ENCODE data around the gene ADCK1. TPM values are rescaled to one million over a fixed set of nuclear protein-coding genes. Genes with fewer than 3 reads are reported as not detected.
A peak's percentile ranks its signal among the peaks of the same experiment; 100 is the strongest.

The ADCK1 gene
- total RNA-seq, 1 experiment from 2014 or later, result 5.7 TPM

DNA sequence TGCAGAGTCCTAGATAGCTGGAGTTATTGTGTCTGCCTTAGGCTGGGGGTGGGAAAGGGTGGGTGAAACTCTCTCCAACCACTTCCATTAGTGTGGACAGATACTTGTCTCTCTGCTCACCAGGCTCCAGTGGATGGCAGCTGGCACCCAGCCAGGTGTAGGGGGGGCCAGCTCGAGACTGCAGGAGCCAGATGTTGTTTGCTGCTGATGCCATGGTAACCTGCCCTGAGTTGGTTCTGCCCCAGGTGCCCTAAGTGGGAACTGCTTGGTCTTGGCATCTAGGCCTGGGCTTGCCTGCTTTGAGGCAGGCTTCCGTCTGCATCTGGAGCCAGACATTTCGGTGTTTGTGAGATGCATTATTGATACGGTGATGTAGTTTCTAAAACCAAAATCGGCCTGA lies 82.2 kb downstream of the ADCK1 start:
- DNase-seq, result peak; percentile 7
- ChIA-PET CTCF (no interaction called here), POLR2A (ENCODE audit: unreplicated experiment) (no interaction called here)
- TF ChIP-seq EZH2 (IDR thresholded peaks at IDR 0.05; ENCODE audit: low read length, unreplicated experiment), result no peak
- TF ChIP-seq EZH2phosphoT487 (IDR thresholded peaks at IDR 0.05; ENCODE audit: borderline replicate concordance, low read length), result no peak
- TF ChIP-seq, protein P1, sequence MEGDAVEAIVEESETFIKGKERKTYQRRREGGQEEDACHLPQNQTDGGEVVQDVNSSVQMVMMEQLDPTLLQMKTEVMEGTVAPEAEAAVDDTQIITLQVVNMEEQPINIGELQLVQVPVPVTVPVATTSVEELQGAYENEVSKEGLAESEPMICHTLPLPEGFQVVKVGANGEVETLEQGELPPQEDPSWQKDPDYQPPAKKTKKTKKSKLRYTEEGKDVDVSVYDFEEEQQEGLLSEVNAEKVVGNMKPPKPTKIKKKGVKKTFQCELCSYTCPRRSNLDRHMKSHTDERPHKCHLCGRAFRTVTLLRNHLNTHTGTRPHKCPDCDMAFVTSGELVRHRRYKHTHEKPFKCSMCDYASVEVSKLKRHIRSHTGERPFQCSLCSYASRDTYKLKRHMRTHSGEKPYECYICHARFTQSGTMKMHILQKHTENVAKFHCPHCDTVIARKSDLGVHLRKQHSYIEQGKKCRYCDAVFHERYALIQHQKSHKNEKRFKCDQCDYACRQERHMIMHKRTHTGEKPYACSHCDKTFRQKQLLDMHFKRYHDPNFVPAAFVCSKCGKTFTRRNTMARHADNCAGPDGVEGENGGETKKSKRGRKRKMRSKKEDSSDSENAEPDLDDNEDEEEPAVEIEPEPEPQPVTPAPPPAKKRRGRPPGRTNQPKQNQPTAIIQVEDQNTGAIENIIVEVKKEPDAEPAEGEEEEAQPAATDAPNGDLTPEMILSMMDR (conservative IDR thresholded peaks at IDR 0.05; ENCODE audit: low read depth, low read length), result no peak
- Histone ChIP-seq H3K4me3 (ENCODE audit: low read length) (no peak overlapping the region), H3K9ac (ENCODE audit: low read length) (no peak overlapping the region), H3K4me2 (ENCODE audit: low read length) (no peak overlapping the region), H4K20me1 (ENCODE audit: low read length) (no peaks in the 10 kb centered on the region), H3K27ac (ENCODE audit: low read length) (no peak overlapping the region), H3K9me2 (replicated peaks; ENCODE audit: low read length) (no peaks in the 10 kb centered on the region), H3K36me3 (ENCODE audit: low read depth, low read length) (no peaks in the 10 kb centered on the region), H2AFZ (ENCODE audit: low read length) (no peak overlapping the region), H3F3A (ENCODE audit: low read length, unreplicated experiment) (no peaks in the 10 kb centered on the region), H3K27me3 (ENCODE audit: low read length) (no peaks in the 10 kb centered on the region), H3K4me1 (ENCODE audit: insufficient read depth, low read length) (no peaks in the 10 kb centered on the region), H3K9me3 (ENCODE audit: low read length) (no peaks in the 10 kb centered on the region), H3K79me2 (ENCODE audit: low read length) (no peaks in the 10 kb centered on the region)
- intact Hi-C loops (cut with micrococcal nuclease), result no loop called here
- BruUV-seq (replicated peaks), result no TSS peak
- no peak for ATAC-seq

DNA sequence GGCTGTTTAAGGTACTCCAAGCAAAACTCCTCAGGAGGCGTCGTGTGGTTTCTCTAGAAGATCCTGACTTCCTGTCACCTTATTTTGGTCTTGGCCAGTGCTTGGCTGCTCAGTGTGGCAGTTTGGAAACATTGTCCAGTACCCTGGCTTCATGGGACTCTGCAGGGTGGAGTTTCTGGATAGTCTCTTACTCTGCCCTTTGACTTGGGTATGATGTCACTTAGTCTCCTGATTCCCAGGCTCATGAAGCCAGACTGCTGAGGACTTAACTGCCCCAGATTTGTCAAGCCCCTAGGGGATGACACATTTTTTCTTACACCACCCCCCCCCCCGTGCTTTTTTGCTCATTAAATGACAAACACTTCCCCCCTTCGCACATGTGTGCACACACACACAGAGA lies 82.7 kb downstream of the ADCK1 start:
- Histone ChIP-seq H3K36me3 (ENCODE audit: low read depth, low read length) (no peaks in the 10 kb centered on the region), H3K9ac (ENCODE audit: low read length) (no peak overlapping the region), H3K4me1 (ENCODE audit: insufficient read depth, low read length) (no peaks in the 10 kb centered on the region), H3K9me3 (ENCODE audit: low read length) (no peaks in the 10 kb centered on the region), H4K20me1 (ENCODE audit: low read length) (no peaks in the 10 kb centered on the region), H3K9me2 (replicated peaks; ENCODE audit: low read length) (no peaks in the 10 kb centered on the region), H3K27ac (ENCODE audit: low read length) (no peak overlapping the region), H3K4me3 (ENCODE audit: low read length) (no peak overlapping the region), H3K4me2 (ENCODE audit: low read length) (no peak overlapping the region), H3K27me3 (ENCODE audit: low read length) (no peaks in the 10 kb centered on the region), H3K79me2 (ENCODE audit: low read length) (no peaks in the 10 kb centered on the region), H2AFZ (ENCODE audit: low read length) (no peak overlapping the region), H3F3A (ENCODE audit: low read length, unreplicated experiment) (no peaks in the 10 kb centered on the region)
- DNase-seq (no peak), ATAC-seq (no peak)
- intact Hi-C loops (cut with micrococcal nuclease), result no loop called here
- TF ChIP-seq EZH2 (IDR thresholded peaks at IDR 0.05; ENCODE audit: low read length, unreplicated experiment), result no peak
- TF ChIP-seq, protein P1 (conservative IDR thresholded peaks at IDR 0.05; ENCODE audit: low read depth, low read length), result no peak
- BruUV-seq (replicated peaks), result no TSS peak
- CTCF ChIA-PET, result no interaction called here
- POLR2A ChIA-PET (ENCODE audit: unreplicated experiment), result no interaction called here

DNA sequence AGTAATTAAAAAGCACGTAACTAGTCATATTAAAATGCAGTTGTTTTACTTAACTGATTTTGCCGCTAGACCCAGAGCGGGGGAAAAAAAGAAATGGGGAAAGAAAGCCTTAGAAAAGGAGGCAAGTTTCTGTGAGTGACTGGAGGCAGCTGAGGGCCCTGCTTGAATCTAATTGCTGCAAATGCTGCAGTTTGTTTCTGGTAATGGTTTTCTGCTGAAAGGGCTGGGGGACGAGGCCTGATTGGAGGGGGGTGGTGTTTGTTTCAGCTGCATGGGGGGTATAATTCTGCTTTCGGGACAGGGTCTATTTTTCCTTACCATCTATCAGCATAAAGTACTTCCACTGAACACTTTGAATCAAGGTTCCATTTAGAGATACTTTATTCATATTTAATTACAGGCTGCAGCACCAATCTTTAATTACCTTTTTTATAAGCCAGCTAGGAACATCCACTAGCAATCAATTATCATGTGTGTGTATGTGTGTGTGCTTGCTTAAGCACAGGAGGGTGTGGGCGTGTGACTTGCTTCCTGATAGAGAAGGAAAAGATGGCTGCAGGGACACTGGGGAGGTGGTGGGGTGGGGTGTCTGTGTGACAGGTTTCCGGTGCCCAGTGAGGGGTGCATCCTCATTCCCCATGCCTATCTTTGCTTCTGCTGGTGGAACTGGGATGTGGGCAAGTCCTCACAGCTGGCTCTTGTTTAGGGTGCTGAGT lies 83.4 kb downstream of the ADCK1 start:
- Histone ChIP-seq H2AFZ (ENCODE audit: low read length) (no peak overlapping the region), H3F3A (ENCODE audit: low read length, unreplicated experiment) (no peaks in the 10 kb centered on the region), H3K9me2 (replicated peaks; ENCODE audit: low read length) (no peaks in the 10 kb centered on the region), H4K20me1 (ENCODE audit: low read length) (no peaks in the 10 kb centered on the region), H3K4me1 (ENCODE audit: insufficient read depth, low read length) (no peaks in the 10 kb centered on the region), H3K27me3 (ENCODE audit: low read length) (no peaks in the 10 kb centered on the region), H3K9ac (ENCODE audit: low read length) (no peak overlapping the region), H3K9me3 (ENCODE audit: low read length) (no peaks in the 10 kb centered on the region), H3K4me3 (ENCODE audit: low read length) (no peak overlapping the region), H3K4me2 (ENCODE audit: low read length) (no peak overlapping the region), H3K27ac (ENCODE audit: low read length) (no peak overlapping the region), H3K79me2 (ENCODE audit: low read length) (no peaks in the 10 kb centered on the region), H3K36me3 (ENCODE audit: low read depth, low read length) (no peaks in the 10 kb centered on the region)
- TF ChIP-seq EZH2phosphoT487 (IDR thresholded peaks at IDR 0.05; ENCODE audit: borderline replicate concordance, low read length) (no peak), EZH2 (IDR thresholded peaks at IDR 0.05; ENCODE audit: low read length, unreplicated experiment) (no peak)
- TF ChIP-seq, protein P1 (conservative IDR thresholded peaks at IDR 0.05; ENCODE audit: low read depth, low read length), result no peak
- ATAC-seq, result no peak
- intact Hi-C loops (cut with micrococcal nuclease), result no loop called here
- CTCF ChIA-PET, result no interaction called here
- POLR2A ChIA-PET (ENCODE audit: unreplicated experiment), result no interaction called here
- DNase-seq, result no peak
- no TSS peak for BruUV-seq (replicated peaks)
